Measurements from ENCODE around the gene DNAJC16.

GRCh38 chr1:15622712-15623373, 96.2 kb downstream of the DNAJC16 start:
- TF ChIP-seq POLR2A (IDR thresholded peaks at IDR 0.05) (no peak), CTCF (IDR thresholded peaks at IDR 0.05) (no peak)
